GM10266 (cell line): ENCODE data around the gene MCM7.
A peak's percentile ranks its signal among the peaks of the same experiment; 100 is the strongest.

Experiments used
- DNase-seq: peaks from one replicate; pipeline ENCODE4 v3.0.0; 2012; ENCODE audit errors: extremely low spot score
- TF ChIP-seq, protein P1 (sequence below): IDR thresholded peaks from 2 replicates; pipeline ENCODE4 v1.5.1; 2012; ENCODE audit warnings: mild to moderate bottlenecking, low read depth; ENCODE audit not compliant: control insufficient read depth, insufficient read depth; ENCODE audit errors: missing control alignments

Gene MCM7

DNA sequence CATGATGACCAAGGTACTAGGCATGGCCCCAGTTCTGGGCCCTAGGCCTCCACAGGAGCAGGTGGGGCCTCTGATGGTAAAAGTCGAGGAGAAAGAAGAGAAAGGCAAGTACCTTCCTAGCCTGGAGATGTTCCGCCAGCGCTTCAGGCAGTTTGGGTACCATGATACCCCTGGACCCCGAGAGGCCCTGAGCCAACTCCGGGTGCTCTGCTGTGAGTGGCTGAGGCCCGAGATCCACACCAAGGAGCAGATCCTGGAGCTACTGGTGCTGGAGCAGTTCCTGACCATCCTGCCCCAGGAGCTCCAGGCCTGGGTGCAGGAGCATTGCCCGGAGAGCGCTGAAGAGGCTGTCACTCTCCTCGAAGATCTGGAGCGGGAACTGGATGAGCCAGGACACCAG, 44.2 kb downstream of the MCM7 start:
- TF ChIP-seq, protein P1, sequence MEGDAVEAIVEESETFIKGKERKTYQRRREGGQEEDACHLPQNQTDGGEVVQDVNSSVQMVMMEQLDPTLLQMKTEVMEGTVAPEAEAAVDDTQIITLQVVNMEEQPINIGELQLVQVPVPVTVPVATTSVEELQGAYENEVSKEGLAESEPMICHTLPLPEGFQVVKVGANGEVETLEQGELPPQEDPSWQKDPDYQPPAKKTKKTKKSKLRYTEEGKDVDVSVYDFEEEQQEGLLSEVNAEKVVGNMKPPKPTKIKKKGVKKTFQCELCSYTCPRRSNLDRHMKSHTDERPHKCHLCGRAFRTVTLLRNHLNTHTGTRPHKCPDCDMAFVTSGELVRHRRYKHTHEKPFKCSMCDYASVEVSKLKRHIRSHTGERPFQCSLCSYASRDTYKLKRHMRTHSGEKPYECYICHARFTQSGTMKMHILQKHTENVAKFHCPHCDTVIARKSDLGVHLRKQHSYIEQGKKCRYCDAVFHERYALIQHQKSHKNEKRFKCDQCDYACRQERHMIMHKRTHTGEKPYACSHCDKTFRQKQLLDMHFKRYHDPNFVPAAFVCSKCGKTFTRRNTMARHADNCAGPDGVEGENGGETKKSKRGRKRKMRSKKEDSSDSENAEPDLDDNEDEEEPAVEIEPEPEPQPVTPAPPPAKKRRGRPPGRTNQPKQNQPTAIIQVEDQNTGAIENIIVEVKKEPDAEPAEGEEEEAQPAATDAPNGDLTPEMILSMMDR = no peak
- DNase-seq = no peak

- peak; percentile 37 for DNase-seq
Observed at GRCh38 chr7:100053215-100053614, 48.0 kb downstream of the MCM7 start.

GRCh38 chr7:100051611-100052010, 49.6 kb downstream of the MCM7 start:
- TF ChIP-seq, protein P1 = no peak
- no peak for DNase-seq

More at GRCh38 chr7:100053215-100053614, 48.0 kb downstream of the MCM7 start:
- TF ChIP-seq, protein P1 = peak; percentile 28

GRCh38 chr7:100049441-100050291, 51.5 kb downstream of the MCM7 start, which contains the start of gene ZSCAN21:
Gene ZSCAN21, plus strand, starts transcription at chr7:100049774. Its CDS starts 7,233 bp downstream, at chr7:100057007.
- TF ChIP-seq, protein P1 = peak; percentile 33
- DNase-seq = peak; percentile 79

- TF ChIP-seq, protein P1 = no peak
- no peak for DNase-seq
Observed at GRCh38 chr7:100048680-100049079, 52.5 kb downstream of the MCM7 start.

GRCh38 chr7:100044718-100045117, 56.5 kb downstream of the MCM7 start:
- DNase-seq = no peak
- TF ChIP-seq, protein P1 = peak; percentile 34
